Mesodermal cell (in vitro differentiated cells): ENCODE results near the gene MRTFA.

Source experiments
- H3K27ac ChIP-seq: 2 replicates; pipeline ENCODE4 v1.7.0; 2013; ENCODE audit warnings: mild to moderate bottlenecking, low read depth, low read length, moderate library complexity; ENCODE audit not compliant: severe bottlenecking
- H3K36me3 ChIP-seq: 2 replicates; pipeline ENCODE4 v1.7.1; 2013; ENCODE audit warnings: mild to moderate bottlenecking, low read length, moderate library complexity; ENCODE audit not compliant: control insufficient read depth, insufficient read depth
- H3K4me1 ChIP-seq: one replicate; pipeline ENCODE4 v1.7.1; 2013; ENCODE audit warnings: mild to moderate bottlenecking, low read length; ENCODE audit not compliant: insufficient read depth, control insufficient read depth, poor library complexity, severe bottlenecking
- H3K4me3 ChIP-seq: 2 replicates; pipeline ENCODE4 v1.7.0; 2013; ENCODE audit warnings: low read length, control low read depth, mild to moderate bottlenecking; ENCODE audit not compliant: insufficient read depth, poor library complexity, severe bottlenecking; ENCODE audit errors: extremely low read depth
- H3K9me3 ChIP-seq: 2 replicates; pipeline ENCODE4 v1.7.1; 2013; ENCODE audit warnings: mild to moderate bottlenecking, low read length, moderate library complexity; ENCODE audit not compliant: control insufficient read depth
- WGBS, 2 experiments: methylation state at CpG; one replicate each; pipeline ENCODE4 v1.1.5; 2013; ENCODE audit warnings: missing lambda C conversion rate in 2 of 2; ENCODE audit not compliant: insufficient coverage in 2 of 2; 5-methylcytosine and 5-hydroxymethylcytosine counted together

The MRTFA gene

GRCh38 chr22:40441761-40442390 lies 194.6 kb downstream of the MRTFA start:
- H3K27ac ChIP-seq, result no peak overlapping the region
- H3K9me3 ChIP-seq, result no peaks in the 10 kb centered on the region
- WGBS, 2 experiments, result no CpG with 5 or more reads among the region's 5 CpGs
- no peak overlapping the region for H3K4me3 ChIP-seq
- peaks cover 14% of the 10 kb centered on the region for H3K4me1 ChIP-seq
- peaks cover 40% of the 10 kb centered on the region for H3K36me3 ChIP-seq

- H3K9me3 ChIP-seq, result no peaks in the 10 kb centered on the region
- peaks cover 56% of the 10 kb centered on the region for H3K36me3 ChIP-seq
- 52 to 64% methylated on average over 7 to 10 of the region's 12 CpGs for WGBS, 2 experiments
- no peak overlapping the region for H3K4me3 ChIP-seq
- H3K4me1 ChIP-seq, result peaks cover 18% of the 10 kb centered on the region
- no peak overlapping the region for H3K27ac ChIP-seq
These were observed 199.8 kb downstream of the MRTFA start for GRCh38 chr22:40436505-40437431.

GRCh38 chr22:40434745-40435144 lies 201.8 kb downstream of the MRTFA start:
- H3K27ac ChIP-seq, result no peak overlapping the region
- peaks cover 59% of the 10 kb centered on the region for H3K36me3 ChIP-seq
- 90 to 96% methylated on average over 4 of the region's 5 CpGs for WGBS, 2 experiments
- peaks cover 18% of the 10 kb centered on the region for H3K4me1 ChIP-seq
- no peak overlapping the region for H3K4me3 ChIP-seq
- H3K9me3 ChIP-seq, result no peaks in the 10 kb centered on the region

- Histone ChIP-seq H3K4me1 (peaks cover 18% of the 10 kb centered on the region), H3K4me3 (no peak overlapping the region), H3K36me3 (peaks cover 65% of the 10 kb centered on the region), H3K27ac (no peak overlapping the region), H3K9me3 (no peaks in the 10 kb centered on the region)
- WGBS, 2 experiments, result 100% methylated on average over 3 of the region's 3 CpGs
These were observed 202.4 kb downstream of the MRTFA start for GRCh38 chr22:40434106-40434505.

- no peak overlapping the region for H3K4me3 ChIP-seq
- H3K4me1 ChIP-seq, result peaks cover 18% of the 10 kb centered on the region
- 83% methylated on average over 1 of the region's 3 CpGs; no CpG with 5 or more reads in 1 of the 2 experiments for WGBS, 2 experiments
- H3K27ac ChIP-seq, result no peak overlapping the region
- peaks cover 71% of the 10 kb centered on the region for H3K36me3 ChIP-seq
- no peaks in the 10 kb centered on the region for H3K9me3 ChIP-seq
These were observed 203.0 kb downstream of the MRTFA start for GRCh38 chr22:40433416-40434090.

- no peak overlapping the region for H3K27ac ChIP-seq
- no peak overlapping the region for H3K4me3 ChIP-seq
- 93 to 97% methylated on average over 2 of the region's 2 CpGs for WGBS, 2 experiments
- peaks cover 80% of the 10 kb centered on the region for H3K36me3 ChIP-seq
- H3K9me3 ChIP-seq, result no peaks in the 10 kb centered on the region
- H3K4me1 ChIP-seq, result peaks cover 12% of the 10 kb centered on the region
These were observed 203.9 kb downstream of the MRTFA start for GRCh38 chr22:40432625-40433024.

- WGBS, 2 experiments, result 87 to 100% methylated on average over 2 to 4 of the region's 5 CpGs
- no peaks in the 10 kb centered on the region for H3K9me3 ChIP-seq
- no peak overlapping the region for H3K4me3 ChIP-seq
- H3K36me3 ChIP-seq, result peaks cover 84% of the 10 kb centered on the region
- no peak overlapping the region for H3K27ac ChIP-seq
- peaks cover 7% of the 10 kb centered on the region for H3K4me1 ChIP-seq
These were observed 204.4 kb downstream of the MRTFA start for GRCh38 chr22:40432157-40432556.

GRCh38 chr22:40430991-40431390 lies 205.5 kb downstream of the MRTFA start:
- 90 to 100% methylated on average over 1 to 2 of the region's 4 CpGs for WGBS, 2 experiments

GRCh38 chr22:40429481-40429880 lies 207.0 kb downstream of the MRTFA start:
- no peak overlapping the region for H3K27ac ChIP-seq
- 98% methylated on average over 4 of the region's 4 CpGs; no CpG with 5 or more reads in 1 of the 2 experiments for WGBS, 2 experiments
- no peak overlapping the region for H3K4me3 ChIP-seq
- peaks cover 100% of the 10 kb centered on the region for H3K36me3 ChIP-seq
- no peaks in the 10 kb centered on the region for H3K4me1 ChIP-seq
- H3K9me3 ChIP-seq, result no peaks in the 10 kb centered on the region

More at GRCh38 chr22:40430991-40431390, 205.5 kb downstream of the MRTFA start:
- Histone ChIP-seq H3K36me3 (peaks cover 96% of the 10 kb centered on the region), H3K27ac (no peak overlapping the region), H3K9me3 (no peaks in the 10 kb centered on the region), H3K4me1 (peaks cover 3% of the 10 kb centered on the region), H3K4me3 (no peak overlapping the region)

- no peaks in the 10 kb centered on the region for H3K9me3 ChIP-seq
- peaks cover 99% of the 10 kb centered on the region for H3K36me3 ChIP-seq
- 98 to 100% methylated on average over 4 of the region's 4 CpGs for whole genome bisulfite sequencing, 2 experiments
These were observed 207.7 kb downstream of the MRTFA start for GRCh38 chr22:40428796-40429195.

More at GRCh38 chr22:40428796-40429195, 207.7 kb downstream of the MRTFA start:
- Histone ChIP-seq H3K4me3 (no peak overlapping the region), H3K27ac (no peak overlapping the region), H3K4me1 (no peaks in the 10 kb centered on the region)
